Inflammatory macrophage (primary cell): ENCODE data around the gene GAL3ST3.
"Not testable (repeated sequence)": the region's sequence is repeated elsewhere in the genome, so short reads cannot be mapped to it uniquely, and the experiment has no call there.

Source experiments
- DNase-seq, 2 donors: peaks; one replicate each; pipeline ENCODE4 v3.0.0-alpha.2; 2020 to 2022

Gene GAL3ST3

GRCh38 chr11:66012946-66013761 lies 35.8 kb downstream of the GAL3ST3 start:
- DNase-seq: peak; percentile 74 to 81

GRCh38 chr11:66012371-66012945 lies 36.5 kb downstream of the GAL3ST3 start:
- no peak for DNase-seq

- DNase-seq: no peak
These were observed 37.1 kb downstream of the GAL3ST3 start, which contains the start of gene CST6 for GRCh38 chr11:66011785-66012303. Gene CST6, plus strand, starts transcription at chr11:66012008. Its CDS starts 37 bp downstream, at chr11:66012045.

- no peak for DNase-seq
These were observed 37.6 kb downstream of the GAL3ST3 start for GRCh38 chr11:66011239-66011784.

- DNase-seq: not testable (repeated sequence)
These were observed 38.9 kb downstream of the GAL3ST3 start for GRCh38 chr11:66010036-66010435.

GRCh38 chr11:66008468-66009101 lies 40.4 kb downstream of the GAL3ST3 start:
- peak; percentile 34 to 57 for DNase-seq

GRCh38 chr11:66008095-66008467 lies 40.9 kb downstream of the GAL3ST3 start:
- no peak for DNase-seq

- no peak for DNase-seq
These were observed 41.7 kb downstream of the GAL3ST3 start for GRCh38 chr11:66007201-66007634.

GRCh38 chr11:66006891-66007176 lies 42.1 kb downstream of the GAL3ST3 start:
- no peak for DNase-seq

- no peak for DNase-seq
These were observed 42.6 kb downstream of the GAL3ST3 start for GRCh38 chr11:66006134-66006890.

- DNase-seq: no peak
These were observed 44.8 kb downstream of the GAL3ST3 start for GRCh38 chr11:66004186-66004585.

GRCh38 chr11:66003291-66003690 lies 45.7 kb downstream of the GAL3ST3 start:
- no peak for DNase-seq

GRCh38 chr11:66002648-66003225 lies 46.2 kb downstream of the GAL3ST3 start:
- DNase-seq: no peak

- peak; percentile 96 to 97 for DNase-seq
These were observed 46.9 kb downstream of the GAL3ST3 start, which contains the start of the genes BANF1 and EIF1AD for GRCh38 chr11:66001942-66002647. Gene BANF1, plus strand, starts transcription at chr11:66002503. Its CDS starts 748 bp downstream, at chr11:66003251. Gene EIF1AD, minus strand, starts transcription at chr11:66002157. Its CDS starts 1,768 bp downstream, at chr11:66000389.

- no peak for DNase-seq
These were observed 51.7 kb downstream of the GAL3ST3 start for GRCh38 chr11:65997286-65997685.

- no peak for DNase-seq
These were observed 56.9 kb downstream of the GAL3ST3 start for GRCh38 chr11:65992056-65992455.
